Heart left ventricle (tissue), 13 donors: ENCODE measurements around the gene DCST1.

Experiments
- CTCF ChIP-seq, 12 donors: fragments of 200-600 bp; sonication (generic) in 4 of 12; IDR thresholded peaks; one replicate each; pipeline versions ENCODE4 v1.5.0 to v1.8.0; 2018 to 2022; ENCODE audit warnings: antibody characterized with exemption in 12 of 12, mild to moderate bottlenecking in 5 of 12
- POLR2A ChIP-seq, 2 donors: fragments of 450-650 bp; IDR thresholded peaks; one replicate each; pipeline ENCODE4 v1.6.1; 2017; ENCODE audit warnings: antibody characterized with exemption in 2 of 2, mild to moderate bottlenecking in 2 of 2, moderate library complexity in 2 of 2
- donor health status: ischemic (EF 13 %, LVEDD 7.1; RV severe dilation, severe dysfunction).
- donor health status: DM: no; HTN: yes; CAD: no.
- donor health status: DM: no; HTN: no; CAD: no.
- donor health status: ischemic (EF 25% LVEDD 6.9; RV normal size, moderate dysfunction).
- donor health status: ischemic (EF 25% LVEDD 5.7; RV mildly dilated, moderate dysfunction).
- donor health status: ischemic (EF 35%, LVEDD 5.7; RV mildly dilated, moderate dysfunction).
- donor health status: nonischemic (EF 11% LVEDD 7.7; RV severe dilation, severe dysfunction).
- donor health status: DM: yes; HTN: yes; CAD: no.
- donor health status: PGD.
- donor health status: ischemic (EF 29% LVEDD 5.4; RV normal size, mild dysfunction).
- donor health status: nonischemic (EF 23%, LVEDD 6.1; RV moderate dilation, normal function).

- TF ChIP-seq CTCF (IDR thresholded peaks at IDR 0.05) (no peak), POLR2A (IDR thresholded peaks at IDR 0.05) (no peak)
These were observed 59.0 kb downstream of the DCST1 start for GRCh38 chr1:155092641-155093040.
